Cardiac fibroblast (primary cell): Measurements from ENCODE around the gene CDAN1.

Experiments
- DNase-seq, 2 donors: peaks; one replicate each; pipeline versions ENCODE4 v3.0.0 to v3.0.0-alpha.2; 2010; ENCODE audit warnings: low read depth in 2 of 2
- H3K4me3 ChIP-seq, 2 donors: replicated peaks in 1 of 2; 1 replicate in 1 of 2; 2 replicates in 1 of 2; pipeline ENCODE4 v1.5.1; 2011; ENCODE audit warnings: low read depth in 2 of 2, low read length in 2 of 2, mild to moderate bottlenecking in 2 of 2, moderate library complexity in 1 of 2
- TF ChIP-seq, protein P1 (sequence below): IDR thresholded peaks from one replicate; pipeline ENCODE4 v1.5.1; 2011; ENCODE audit warnings: low read depth, mild to moderate bottlenecking, low read length, inconsistent platforms

Gene CDAN1

DNA sequence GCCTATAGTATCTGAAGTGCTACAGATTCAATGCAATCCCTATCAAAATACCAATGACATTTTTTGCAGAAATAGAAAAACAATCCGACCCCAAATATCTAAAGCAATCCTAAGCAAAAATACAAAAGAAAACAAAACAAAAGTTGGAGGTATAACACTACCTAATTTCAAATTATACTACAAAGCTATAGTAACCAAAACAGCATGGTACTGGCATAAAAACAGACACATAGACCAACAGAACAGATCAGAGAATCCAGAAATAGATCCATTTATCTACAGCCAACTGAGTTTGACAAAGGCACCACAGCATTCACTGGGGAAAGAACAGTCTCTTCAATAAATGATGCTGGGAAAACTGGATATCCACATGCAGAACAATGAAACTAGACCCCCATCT, 23.8 kb upstream of the CDAN1 start:
- TF ChIP-seq, protein P1, sequence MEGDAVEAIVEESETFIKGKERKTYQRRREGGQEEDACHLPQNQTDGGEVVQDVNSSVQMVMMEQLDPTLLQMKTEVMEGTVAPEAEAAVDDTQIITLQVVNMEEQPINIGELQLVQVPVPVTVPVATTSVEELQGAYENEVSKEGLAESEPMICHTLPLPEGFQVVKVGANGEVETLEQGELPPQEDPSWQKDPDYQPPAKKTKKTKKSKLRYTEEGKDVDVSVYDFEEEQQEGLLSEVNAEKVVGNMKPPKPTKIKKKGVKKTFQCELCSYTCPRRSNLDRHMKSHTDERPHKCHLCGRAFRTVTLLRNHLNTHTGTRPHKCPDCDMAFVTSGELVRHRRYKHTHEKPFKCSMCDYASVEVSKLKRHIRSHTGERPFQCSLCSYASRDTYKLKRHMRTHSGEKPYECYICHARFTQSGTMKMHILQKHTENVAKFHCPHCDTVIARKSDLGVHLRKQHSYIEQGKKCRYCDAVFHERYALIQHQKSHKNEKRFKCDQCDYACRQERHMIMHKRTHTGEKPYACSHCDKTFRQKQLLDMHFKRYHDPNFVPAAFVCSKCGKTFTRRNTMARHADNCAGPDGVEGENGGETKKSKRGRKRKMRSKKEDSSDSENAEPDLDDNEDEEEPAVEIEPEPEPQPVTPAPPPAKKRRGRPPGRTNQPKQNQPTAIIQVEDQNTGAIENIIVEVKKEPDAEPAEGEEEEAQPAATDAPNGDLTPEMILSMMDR: no peak
- no peak for DNase-seq
- no peak overlapping the region for H3K4me3 ChIP-seq

DNA sequence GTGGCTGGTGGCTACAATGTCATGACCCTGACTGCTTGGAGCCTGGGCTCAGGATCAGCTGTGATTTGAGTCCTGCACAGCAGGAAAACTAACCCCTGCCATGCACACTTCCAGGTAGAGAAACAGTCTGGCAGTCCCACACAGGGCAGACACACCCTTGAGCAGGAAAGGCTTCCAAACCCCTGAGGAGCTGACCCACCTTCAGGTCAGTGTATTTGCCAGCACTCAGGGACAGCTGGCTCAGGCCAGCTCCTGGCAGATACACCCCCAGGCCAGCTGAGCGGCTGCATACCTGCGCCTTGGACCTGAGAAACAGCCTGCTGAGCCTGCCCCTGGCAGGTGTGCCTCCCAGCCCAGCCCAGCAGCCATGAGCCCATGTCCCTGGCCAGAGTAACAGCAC, 22.2 kb upstream of the CDAN1 start:
- TF ChIP-seq, protein P1: no peak
- no peak overlapping the region for H3K4me3 ChIP-seq
- no peak for DNase-seq

DNA sequence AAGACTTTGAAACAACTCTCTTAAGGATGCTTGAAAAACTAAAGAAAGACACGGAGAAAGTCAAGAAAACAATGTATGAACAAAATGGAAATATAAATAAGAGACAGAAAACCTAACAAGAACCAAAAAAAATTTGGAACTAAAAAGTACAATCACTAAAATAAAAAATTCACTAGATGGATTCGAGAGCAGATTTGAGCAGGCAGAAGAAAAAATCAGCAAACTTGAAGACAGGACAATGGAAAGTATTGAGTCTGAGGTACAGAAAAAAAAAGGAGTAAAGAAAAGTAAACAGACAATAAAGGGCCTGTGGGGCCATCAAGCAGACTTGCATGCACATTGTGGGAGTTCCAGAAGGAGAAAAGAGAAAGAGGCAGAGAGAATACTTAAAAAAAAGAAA, 13.4 kb upstream of the CDAN1 start:
- TF ChIP-seq, protein P1: no peak
- no peak overlapping the region for H3K4me3 ChIP-seq

DNA sequence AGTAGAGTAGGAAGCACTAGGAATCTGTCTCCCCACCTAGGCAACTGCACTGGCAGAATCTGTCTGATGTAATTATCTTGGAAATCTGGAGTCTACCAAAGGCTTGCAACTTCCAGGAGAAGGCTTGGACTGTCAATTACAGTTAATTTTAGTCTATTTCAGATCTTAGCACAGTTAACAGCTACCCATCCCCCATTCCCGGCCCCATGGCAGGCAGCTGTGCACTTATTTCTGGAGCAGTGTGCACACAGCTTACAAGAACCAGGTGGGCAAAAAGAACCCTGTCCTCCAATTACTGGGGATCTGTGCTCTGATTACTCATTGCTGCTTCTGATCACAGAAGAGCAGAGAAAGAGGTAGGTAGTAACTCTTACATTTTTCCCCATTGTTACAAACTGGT, 12.3 kb upstream of the CDAN1 start:
- no peak overlapping the region for H3K4me3 ChIP-seq
- TF ChIP-seq, protein P1: no peak
- no peak for DNase-seq

More for the DNA sequence above, 13.4 kb upstream of the CDAN1 start:
- DNase-seq: no peak

DNA sequence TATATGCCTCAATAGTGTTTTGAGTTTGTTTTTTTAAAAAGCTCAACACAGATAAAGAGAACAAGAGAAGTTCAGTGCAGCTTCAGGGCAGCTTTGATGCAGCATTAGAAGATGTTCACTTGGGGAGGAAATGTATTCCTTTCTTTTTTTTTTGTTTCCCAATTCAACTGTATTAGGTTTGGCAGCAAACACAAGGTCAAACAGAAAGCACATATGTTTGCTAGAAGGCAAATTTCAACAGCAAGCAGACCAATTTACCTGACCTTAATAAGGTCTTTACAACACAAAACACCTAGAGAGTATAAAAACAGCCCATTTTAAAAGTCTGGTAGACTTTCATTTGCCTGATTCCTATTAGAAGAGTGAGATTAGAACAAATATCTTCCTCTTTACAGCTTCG, 7.3 kb upstream of the CDAN1 start:
- no peak for DNase-seq
- TF ChIP-seq, protein P1: no peak
- H3K4me3 ChIP-seq: no peak overlapping the region

DNA sequence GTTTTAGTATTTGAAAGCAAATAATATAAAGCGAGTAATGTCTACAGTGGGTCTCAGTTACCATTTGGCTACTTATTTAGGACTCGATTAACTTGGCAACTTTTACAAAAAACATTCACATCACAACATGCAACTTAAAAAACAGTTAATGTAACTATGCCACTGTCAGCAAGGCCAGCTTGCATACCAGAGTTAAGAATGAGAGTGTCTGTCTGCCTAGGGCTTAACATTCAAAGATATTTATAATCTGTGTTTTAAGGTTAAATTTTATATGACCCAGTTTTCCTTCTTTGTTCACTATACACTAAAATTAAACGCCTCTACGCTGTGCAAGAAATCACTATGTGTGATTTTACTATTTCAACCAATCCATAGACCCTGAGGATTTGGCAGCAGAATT, 5.2 kb upstream of the CDAN1 start:
- DNase-seq: no peak
- TF ChIP-seq, protein P1: no peak
- H3K4me3 ChIP-seq: no peak overlapping the region

DNA sequence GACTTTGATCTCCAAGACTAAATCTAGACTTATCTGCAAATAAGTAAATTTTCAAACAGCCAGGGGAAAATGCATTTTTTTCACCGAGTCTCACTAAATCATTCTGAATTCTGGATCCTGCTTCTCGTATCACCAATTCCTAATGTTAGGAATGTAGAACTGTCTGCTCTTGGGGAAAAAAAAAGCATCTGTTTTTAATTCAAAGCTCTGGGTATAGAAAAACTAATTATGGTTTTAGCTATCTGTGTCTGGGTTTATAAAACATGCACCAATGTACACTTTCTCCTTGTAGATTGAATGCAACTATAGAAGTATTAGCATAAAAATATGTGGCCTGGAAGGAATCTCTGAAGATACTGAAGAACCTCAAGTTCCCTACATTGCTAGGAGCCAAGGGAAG, 4.8 kb upstream of the CDAN1 start:
- H3K4me3 ChIP-seq: no peak overlapping the region
- TF ChIP-seq, protein P1: no peak
- no peak for DNase-seq
